Mucosa of rectum (tissue), 2 donors: ENCODE results near the gene MYO1E.

Experiments used
- H3K27ac ChIP-seq, 2 donors: one replicate each; pipeline ENCODE4 v1.7.0; 2013; ENCODE audit warnings: inconsistent platforms in 2 of 2, low read depth in 2 of 2, low read length in 2 of 2
- H3K27me3 ChIP-seq, 2 donors: one replicate each; pipeline ENCODE4 v1.7.0; 2013; ENCODE audit warnings: low read length in 2 of 2; ENCODE audit not compliant: control insufficient read depth in 2 of 2, insufficient read depth in 2 of 2
- H3K36me3 ChIP-seq, 2 donors: one replicate each; pipeline ENCODE4 v1.7.0; 2013; ENCODE audit warnings: low read length in 2 of 2; ENCODE audit not compliant: control insufficient read depth in 2 of 2, insufficient read depth in 2 of 2
- H3K4me1 ChIP-seq, 2 donors: one replicate each; pipeline ENCODE4 v1.7.0; 2013; ENCODE audit warnings: low read length in 2 of 2, mild to moderate bottlenecking in 1 of 2; ENCODE audit not compliant: control insufficient read depth in 2 of 2, insufficient read depth in 2 of 2
- H3K4me3 ChIP-seq, 2 donors: one replicate each; pipeline ENCODE4 v1.7.0; 2013; ENCODE audit warnings: low read length in 2 of 2
- H3K9ac ChIP-seq, 2 donors: one replicate each; pipeline ENCODE4 v1.7.0; 2013; ENCODE audit warnings: low read length in 2 of 2, low read depth in 1 of 2, mild to moderate bottlenecking in 1 of 2
- H3K9me3 ChIP-seq, 2 donors: one replicate each; pipeline ENCODE4 v1.7.0; 2013; ENCODE audit warnings: low read length in 2 of 2; ENCODE audit not compliant: control insufficient read depth in 2 of 2
- donor health status: healthy.
- donor health status: Normal muscosa, but diverticular disease.

Gene MYO1E

GRCh38 chr15:59271595-59272201, 101.0 kb downstream of the MYO1E start:
- Histone ChIP-seq H3K4me3 (no peak overlapping the region), H3K27me3 (no peaks in the 10 kb centered on the region), H3K36me3 (peaks cover 0 to 5% of the 10 kb centered on the region in 2 donors), H3K27ac (peak overlapping the region; percentile 3 to 85), H3K9ac (no peak overlapping the region), H3K9me3 (no peaks in the 10 kb centered on the region), H3K4me1 (peaks cover 16 to 40% of the 10 kb centered on the region in 2 donors)

DNA sequence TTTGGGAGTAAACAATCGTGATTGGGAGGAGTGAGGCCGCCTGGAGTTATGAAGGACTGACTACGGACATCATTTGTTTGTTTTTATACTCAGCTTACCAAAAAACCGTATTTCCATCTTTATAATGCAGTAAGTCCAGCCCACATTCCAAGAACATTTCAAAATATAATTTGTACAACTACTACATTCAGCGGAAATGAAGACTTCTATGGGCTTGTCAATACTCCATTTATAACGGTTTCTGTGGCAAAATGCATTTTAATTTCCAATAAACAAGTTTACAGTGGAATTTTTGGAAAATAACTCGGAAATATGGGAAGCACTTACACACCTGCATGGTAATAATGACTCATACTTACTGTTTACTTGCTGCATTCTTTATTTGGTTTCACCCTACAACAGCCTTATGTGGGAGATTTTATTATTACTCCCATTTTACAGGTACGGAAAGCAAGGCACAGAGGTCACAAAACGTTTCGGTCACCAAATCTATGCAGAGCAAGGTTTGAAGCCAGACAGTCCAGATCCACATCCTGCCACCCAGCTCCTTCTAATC, 103.7 kb downstream of the MYO1E start:
- Histone ChIP-seq H3K27ac (no peak overlapping the region), H3K9me3 (no peaks in the 10 kb centered on the region), H3K9ac (no peak overlapping the region), H3K4me3 (no peak overlapping the region), H3K36me3 (peaks cover 0 to 5% of the 10 kb centered on the region in 2 donors), H3K4me1 (peaks cover 0 to 17% of the 10 kb centered on the region in 2 donors), H3K27me3 (no peaks in the 10 kb centered on the region)

GRCh38 chr15:59268168-59268851, 104.4 kb downstream of the MYO1E start:
- Histone ChIP-seq H3K9me3 (no peaks in the 10 kb centered on the region), H3K27ac (no peak overlapping the region), H3K4me1 (peaks cover 0 to 14% of the 10 kb centered on the region in 2 donors), H3K9ac (no peak overlapping the region), H3K36me3 (peaks cover 0 to 5% of the 10 kb centered on the region in 2 donors), H3K4me3 (no peak overlapping the region), H3K27me3 (no peaks in the 10 kb centered on the region)

- Histone ChIP-seq H3K27me3 (no peaks in the 10 kb centered on the region), H3K36me3 (peaks cover 0 to 5% of the 10 kb centered on the region in 2 donors), H3K27ac (peak overlapping the region; percentile 60 to 78), H3K9me3 (no peaks in the 10 kb centered on the region), H3K4me1 (peaks cover 0 to 4% of the 10 kb centered on the region in 2 donors), H3K9ac (peak overlapping the region; percentile 10 to 20), H3K4me3 (no peak overlapping the region)
Measured at GRCh38 chr15:59266028-59266427, 106.6 kb downstream of the MYO1E start.

GRCh38 chr15:59262316-59262715, 110.4 kb downstream of the MYO1E start:
- Histone ChIP-seq H3K36me3 (no peaks in the 10 kb centered on the region), H3K27ac (no peak overlapping the region), H3K4me3 (no peak overlapping the region), H3K9me3 (no peaks in the 10 kb centered on the region), H3K27me3 (no peaks in the 10 kb centered on the region), H3K9ac (no peak overlapping the region), H3K4me1 (peaks cover 11 to 25% of the 10 kb centered on the region in 2 donors)

DNA sequence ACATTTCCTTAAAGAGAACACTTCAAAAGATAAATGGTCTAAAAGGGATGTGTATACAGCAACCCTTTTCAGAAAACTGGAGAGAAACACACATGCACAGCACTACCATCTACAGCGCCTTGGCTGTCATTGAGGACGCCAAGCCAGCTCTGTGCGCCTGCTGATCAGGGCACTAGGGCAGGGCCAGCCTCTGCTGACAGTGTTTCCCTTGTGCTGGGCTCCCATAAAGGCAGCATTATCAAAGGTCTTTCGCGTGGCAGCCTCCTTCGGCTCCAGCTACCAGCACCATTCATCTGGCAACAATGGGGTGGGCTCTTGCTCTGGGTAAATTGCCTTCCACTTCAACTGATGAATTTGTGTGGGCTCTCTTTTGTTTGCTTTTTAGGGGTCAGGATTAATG, 112.6 kb downstream of the MYO1E start:
- no peaks in the 10 kb centered on the region for H3K9me3 ChIP-seq
- peak overlapping the region; percentile 58 to 69 for H3K27ac ChIP-seq
- no peak overlapping the region for H3K4me3 ChIP-seq
- no peaks in the 10 kb centered on the region for H3K36me3 ChIP-seq
- H3K4me1 ChIP-seq, result peaks cover 19 to 40% of the 10 kb centered on the region in 2 donors
- H3K27me3 ChIP-seq, result no peaks in the 10 kb centered on the region
- H3K9ac ChIP-seq, result peak overlapping the region in 1 of 2 donors; percentile 23

DNA sequence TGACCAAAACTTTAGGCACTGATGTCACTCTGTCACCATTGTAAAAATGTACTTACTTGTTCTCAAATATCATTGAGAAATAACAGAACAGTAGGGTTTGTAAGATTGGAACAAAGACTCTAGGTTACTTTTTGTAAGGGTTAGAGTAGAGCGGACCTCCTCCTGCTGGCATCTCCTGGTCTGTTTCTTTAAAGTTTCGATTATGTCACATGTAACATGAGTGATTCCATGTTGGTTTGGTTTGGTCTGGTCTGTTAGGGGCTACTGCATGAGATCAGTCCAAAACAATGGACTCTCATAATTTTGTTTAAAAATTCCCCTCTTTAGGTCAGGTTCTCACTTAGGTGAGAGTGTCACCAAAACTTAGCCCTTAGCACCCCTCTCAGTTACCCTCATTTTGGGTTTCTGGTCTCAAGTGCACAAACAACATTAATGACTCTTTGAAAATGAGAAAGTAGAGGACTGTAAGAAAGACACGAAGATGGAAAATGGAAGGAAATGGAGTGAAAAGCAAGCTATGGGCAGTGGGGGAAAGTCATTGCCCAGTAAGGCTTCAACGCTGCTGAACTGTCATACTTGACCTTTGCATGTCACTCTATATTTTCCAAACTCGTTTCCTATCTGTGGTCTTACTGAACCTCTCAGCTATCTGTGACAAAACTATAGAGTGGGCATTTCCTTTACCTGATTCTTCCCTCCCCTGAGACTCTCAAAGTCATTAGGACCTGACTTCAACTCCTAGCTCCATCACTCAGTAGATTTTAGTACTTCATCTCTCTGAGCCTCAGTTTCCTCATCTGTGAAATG, 113.3 kb downstream of the MYO1E start:
- H3K27me3 ChIP-seq, result no peaks in the 10 kb centered on the region
- peak overlapping the region in 1 of 2 donors; percentile 23 for H3K9ac ChIP-seq
- peaks cover 19 to 40% of the 10 kb centered on the region in 2 donors for H3K4me1 ChIP-seq

DNA sequence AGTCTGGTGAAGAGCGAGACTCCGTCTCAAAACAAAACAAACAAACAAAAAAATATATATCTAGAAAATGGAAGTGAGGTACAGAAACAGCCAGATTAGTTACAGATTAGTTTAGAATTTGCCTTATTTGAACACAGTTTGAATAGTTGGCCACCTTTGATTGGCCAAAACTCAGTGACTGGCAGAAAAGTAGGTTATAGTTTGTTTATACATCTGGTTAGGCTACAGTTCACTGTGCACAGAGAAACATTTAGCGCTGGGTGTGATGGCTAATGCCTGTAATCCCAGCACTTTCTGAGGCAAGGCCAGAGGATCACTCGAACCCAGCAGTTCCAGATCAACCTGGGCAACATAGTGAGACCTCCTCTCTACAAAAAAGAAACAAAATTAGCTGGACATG, 114.4 kb downstream of the MYO1E start:
- Histone ChIP-seq H3K4me3 (no peak overlapping the region), H3K4me1 (peaks cover 19 to 40% of the 10 kb centered on the region in 2 donors), H3K9me3 (no peaks in the 10 kb centered on the region), H3K27ac (peak overlapping the region in 1 of 2 donors; percentile 41), H3K27me3 (no peaks in the 10 kb centered on the region), H3K36me3 (peaks cover 0 to 2% of the 10 kb centered on the region in 2 donors), H3K9ac (no peak overlapping the region)

More for the DNA sequence above, 113.3 kb downstream of the MYO1E start:
- peak overlapping the region; percentile 58 to 69 for H3K27ac ChIP-seq
- H3K9me3 ChIP-seq, result no peaks in the 10 kb centered on the region
- H3K4me3 ChIP-seq, result no peak overlapping the region
- peaks cover 0 to 1% of the 10 kb centered on the region in 2 donors for H3K36me3 ChIP-seq

GRCh38 chr15:59257140-59257539, 115.5 kb downstream of the MYO1E start:
- no peak overlapping the region for H3K9ac ChIP-seq
- H3K27me3 ChIP-seq, result no peaks in the 10 kb centered on the region
- peaks cover 2% of the 10 kb centered on the region in 2 donors for H3K36me3 ChIP-seq
- H3K27ac ChIP-seq, result peak overlapping the region; percentile 88
- H3K4me1 ChIP-seq, result peaks cover 19 to 40% of the 10 kb centered on the region in 2 donors
- H3K4me3 ChIP-seq, result no peak overlapping the region
- H3K9me3 ChIP-seq, result no peaks in the 10 kb centered on the region
